SK-MEL-5 (cell line): Measurements from ENCODE around the gene LYPD6B. TPM values are rescaled to one million over a fixed set of nuclear protein-coding genes. Genes with fewer than 3 reads are reported as not detected.

ENCODE experiments used
- DNase-seq: peaks from one replicate; pipeline ENCODE4 v3.0.0-alpha.2; 2016; ENCODE audit warnings: low read depth, low spot score
- in situ Hi-C: cut with HindIII; loops from 2 replicates; pipeline ENCODE4 v1.10.0; 2016; ENCODE audit warnings: low sequenced_read_pairs, high pct_unique_total_duplicates, low pct_unique_long_range_greater_than_20kb
- total RNA-seq: library from RNA; depleted of rRNA; stranded (reverse); fragments of >200 nt; shearing (Covaris generic); gene quantifications from 2 replicates; pipeline ENCODE4 v1.2.3, GENCODE V29; 2014

LYPD6B gene
- total RNA-seq, 1 experiment from 2014 or later, result not detected

- no peak for DNase-seq
- in situ Hi-C loops, result no loop called here
Observed at GRCh38 chr2:149084924-149085795, 46.7 kb downstream of the LYPD6B start.

- in situ Hi-C loops, result no loop called here
- peak; percentile 4 for DNase-seq
Observed at GRCh38 chr2:149087751-149088150, 49.3 kb downstream of the LYPD6B start.

GRCh38 chr2:149089068-149089467, 50.6 kb downstream of the LYPD6B start:
- in situ Hi-C loops, result no loop called here
- no peak for DNase-seq

- in situ Hi-C loops, result no loop called here
- DNase-seq, result no peak
Observed at GRCh38 chr2:149090706-149091105, 52.2 kb downstream of the LYPD6B start.

GRCh38 chr2:149093579-149093978, 55.1 kb downstream of the LYPD6B start:
- DNase-seq, result no peak
- in situ Hi-C loops, result no loop called here

GRCh38 chr2:149094217-149095015, 55.9 kb downstream of the LYPD6B start:
- in situ Hi-C loops, result no loop called here
- no peak for DNase-seq

GRCh38 chr2:149098701-149099100, 60.2 kb downstream of the LYPD6B start:
- DNase-seq, result no peak
- in situ Hi-C loops, result no loop called here

GRCh38 chr2:149099298-149099697, 60.8 kb downstream of the LYPD6B start:
- DNase-seq, result no peak
- in situ Hi-C loops, result no loop called here

- in situ Hi-C loops, result no loop called here
- DNase-seq, result no peak
Observed at GRCh38 chr2:149100739-149101699, 62.5 kb downstream of the LYPD6B start.

GRCh38 chr2:149101818-149102217, 63.3 kb downstream of the LYPD6B start:
- DNase-seq, result no peak
- in situ Hi-C loops, result no loop called here

- no peak for DNase-seq
- in situ Hi-C loops, result no loop called here
Observed at GRCh38 chr2:149103081-149103620, 64.7 kb downstream of the LYPD6B start.

- no peak for DNase-seq
- in situ Hi-C loops, result no loop called here
Observed at GRCh38 chr2:149104221-149104620, 65.7 kb downstream of the LYPD6B start.

- in situ Hi-C loops, result no loop called here
- DNase-seq, result no peak
Observed at GRCh38 chr2:149112068-149112467, 73.6 kb downstream of the LYPD6B start.

GRCh38 chr2:149112713-149113112, 74.2 kb downstream of the LYPD6B start:
- DNase-seq, result no peak
- in situ Hi-C loops, result no loop called here

- DNase-seq, result no peak
Observed at GRCh38 chr2:149115781-149116180, 77.3 kb downstream of the LYPD6B start.

GRCh38 chr2:149119368-149119767, 80.9 kb downstream of the LYPD6B start:
- in situ Hi-C loops, result no loop called here
- no peak for DNase-seq

More at GRCh38 chr2:149115781-149116180, 77.3 kb downstream of the LYPD6B start:
- in situ Hi-C loops, result no loop called here

GRCh38 chr2:149122516-149122915, 84.0 kb downstream of the LYPD6B start:
- in situ Hi-C loops, result no loop called here
- DNase-seq, result no peak
